Immature natural killer cell (primary cell): ENCODE measurements around the gene GATA2. TPM values are rescaled to one million over a fixed set of nuclear protein-coding genes. Genes with fewer than 3 reads are reported as not detected.

Experiments used
- DNase-seq, 3 donors: peaks; one replicate each; pipeline ENCODE4 v3.0.0; 2022; ENCODE audit warnings: mixed read lengths in 1 of 3
- H3K27ac Mint-ChIP-seq, 6 donors: one replicate each; pipeline ENCODE4 v1.8.0; 2020; ENCODE audit warnings: mixed read lengths in 6 of 6, mild to moderate bottlenecking in 5 of 6, inconsistent platforms in 4 of 6, moderate library complexity in 3 of 6
- H3K27me3 Mint-ChIP-seq, 3 donors: one replicate each; pipeline ENCODE4 v1.8.0; 2020 to 2021; ENCODE audit warnings: low read depth in 3 of 3, mild to moderate bottlenecking in 3 of 3, mixed read lengths in 3 of 3, moderate library complexity in 3 of 3, inconsistent platforms in 1 of 3
- H3K36me3 Mint-ChIP-seq, 3 donors: one replicate each; pipeline ENCODE4 v1.8.0; 2020; ENCODE audit warnings: mixed read lengths in 3 of 3, inconsistent platforms in 2 of 3, mild to moderate bottlenecking in 2 of 3
- H3K4me1 Mint-ChIP-seq, 2 donors: one replicate each; pipeline ENCODE4 v1.8.0; 2020; ENCODE audit warnings: inconsistent platforms in 2 of 2, mild to moderate bottlenecking in 2 of 2, mixed read lengths in 2 of 2, moderate library complexity in 1 of 2
- H3K4me3 Mint-ChIP-seq, 5 donors: one replicate each; pipeline ENCODE4 v1.8.0; 2020; ENCODE audit warnings: mild to moderate bottlenecking in 5 of 5, mixed read lengths in 5 of 5, inconsistent platforms in 3 of 5, moderate library complexity in 3 of 5
- H3K9me3 Mint-ChIP-seq, 6 donors: one replicate each; pipeline ENCODE4 v1.8.0; 2020; ENCODE audit warnings: mild to moderate bottlenecking in 6 of 6, mixed read lengths in 6 of 6, inconsistent platforms in 4 of 6, moderate library complexity in 3 of 6
- polyA plus RNA-seq, 3 donors: library from polyadenylated mRNA; unstranded; fragments of 300-500 nt; fragmentation: Illumina TruSeq; gene quantifications; one replicate each; pipeline ENCODE4 v1.2.3, GENCODE V29; 2021

GATA2 gene
- polyA plus RNA-seq, 3 donors from 2014 or later = 0.35 TPM; not detected in 2

GRCh38 chr3:128432301-128432970 lies 60.6 kb downstream of the GATA2 start:
- Mint-ChIP-seq H3K36me3 (peaks cover 0 to 4% (median 4%) of the 10 kb centered on the region in 3 donors), H3K4me1 (peaks cover 0 to 7% of the 10 kb centered on the region in 2 donors), H3K9me3 (no peaks in the 10 kb centered on the region), H3K4me3 (peak overlapping the region in 1 of 5 donors; percentile 22), H3K27me3 (peaks cover 6 to 22% (median 16%) of the 10 kb centered on the region in 3 donors), H3K27ac (no peak overlapping the region)
- no peak for DNase-seq

- Mint-ChIP-seq H3K27ac (peak overlapping the region in 1 of 6 donors; percentile 4), H3K4me3 (peak overlapping the region in 2 of 5 donors; percentile 5 to 22), H3K36me3 (peaks cover 0 to 4% (median 4%) of the 10 kb centered on the region in 3 donors), H3K27me3 (peaks cover 6 to 22% (median 16%) of the 10 kb centered on the region in 3 donors), H3K9me3 (no peaks in the 10 kb centered on the region), H3K4me1 (peaks cover 0 to 7% of the 10 kb centered on the region in 2 donors)
- DNase-seq = no peak
Measured at GRCh38 chr3:128431803-128432300, 61.1 kb downstream of the GATA2 start.

GRCh38 chr3:128430731-128431130 lies 62.3 kb downstream of the GATA2 start:
- Mint-ChIP-seq H3K4me3 (no peak overlapping the region), H3K27ac (no peak overlapping the region), H3K9me3 (no peaks in the 10 kb centered on the region), H3K4me1 (peaks cover 0 to 7% of the 10 kb centered on the region in 2 donors), H3K36me3 (peaks cover 0 to 4% (median 4%) of the 10 kb centered on the region in 3 donors), H3K27me3 (peaks cover 6 to 22% (median 14%) of the 10 kb centered on the region in 3 donors)
- DNase-seq = no peak

GRCh38 chr3:128430301-128430700 lies 62.7 kb downstream of the GATA2 start:
- Mint-ChIP-seq H3K27ac (no peak overlapping the region), H3K27me3 (peaks cover 6 to 22% (median 16%) of the 10 kb centered on the region in 3 donors), H3K4me1 (peaks cover 0 to 7% of the 10 kb centered on the region in 2 donors), H3K36me3 (peaks cover 0 to 4% (median 4%) of the 10 kb centered on the region in 3 donors), H3K9me3 (no peaks in the 10 kb centered on the region), H3K4me3 (no peak overlapping the region)
- DNase-seq = no peak

GRCh38 chr3:128429751-128430150 lies 63.2 kb downstream of the GATA2 start:
- H3K27me3 Mint-ChIP-seq = peaks cover 6 to 22% (median 16%) of the 10 kb centered on the region in 3 donors
- no peak overlapping the region for H3K4me3 Mint-ChIP-seq
- peaks cover 0 to 7% of the 10 kb centered on the region in 2 donors for H3K4me1 Mint-ChIP-seq
- peaks cover 0 to 4% (median 4%) of the 10 kb centered on the region in 3 donors for H3K36me3 Mint-ChIP-seq
- DNase-seq = no peak
- H3K27ac Mint-ChIP-seq = no peak overlapping the region
- no peaks in the 10 kb centered on the region for H3K9me3 Mint-ChIP-seq

Other genes with a start within 250 kb of the GATA2 start
- gene DNAJB8, start 26.3 kb downstream of the GATA2 start, polyA plus RNA-seq = not detected
- gene RPN1, start 157.6 kb upstream of the GATA2 start, polyA plus RNA-seq = 100 to 1,000 TPM; 293 to 404 (median 308) TPM
- 100 to 1,000 TPM; 201 to 313 (median 244) TPM for gene RAB7A, start 233.0 kb upstream of the GATA2 start, polyA plus RNA-seq